HCT116 (cell line): ENCODE measurements around the gene ACOD1. TPM values are rescaled to one million over a fixed set of nuclear protein-coding genes. Genes with fewer than 3 reads are reported as not detected.

ENCODE experiments used
- ATAC-seq: fragments of 200-7000 bp; cut with Tn5 transposase; 2 replicates; pipeline ENCODE4 v1.9.1; 2020; ENCODE audit warnings: mild to moderate bottlenecking, moderate library complexity
- BruUV-seq: library from RNA; stranded (reverse); fragments of 400-500 nt; replicated peaks from 2 replicates; lab custom pipeline; 2021; lab: Mats Ljungman, UMichigan
- CTCF ChIA-PET: fragments of 300-600 bp; sonication (Branson Sonifier 250); formaldehyde crosslinking; loops from one replicate; lab custom pipeline; 2021; ENCODE audit warnings: antibody characterized with exemption; lab: Charles Lee
- POLR2A ChIA-PET: fragments of 300-600, 350-600 bp; sonication (Branson Sonifier 250); formaldehyde crosslinking; loops from one replicate; lab custom pipeline; 2021; ENCODE audit warnings: antibody characterized with exemption; lab: Charles Lee
- RAD21 ChIA-PET, 2 experiments: fragments of 300-600 bp; sonication (Branson Sonifier 250); formaldehyde crosslinking; loops; one replicate each; lab custom pipeline; 2023; ENCODE audit warnings: low total read pairs in 2 of 2; ENCODE audit not compliant: uncharacterized antibody in 2 of 2, unreplicated experiment in 2 of 2, low non-redundant PET in 1 of 2; lab: Charles Lee
- DNase-seq: peaks from one replicate; pipeline ENCODE4 v3.0.0-alpha.2; 2010; ENCODE audit warnings: low read depth, low spot score
- H2AFZ ChIP-seq: fragments of 200-600 bp; shearing (Covaris generic), sonication (generic); 2 replicates; pipeline ENCODE4 v1.6.1; 2017; ENCODE audit warnings: low read depth, mixed run types, mixed read lengths, antibody characterized with exemption, low read length; ENCODE audit not compliant: poor library complexity, severe bottlenecking
- H3K27ac ChIP-seq: 2 replicates; pipeline ENCODE4 v1.5.1; 2012; ENCODE audit warnings: low read depth, low read length
- H3K27me3 ChIP-seq: fragments of 200-600 bp; sonication (generic); 2 replicates; pipeline ENCODE4 v1.6.1; 2016; ENCODE audit warnings: mixed run types, low read length, mixed read lengths; ENCODE audit not compliant: insufficient read depth
- H3K36me3 ChIP-seq, 2 experiments: fragments of 200-500 bp in 1 of 2; fragments of 200-600 bp in 1 of 2; sonication (Bioruptor generic) in 1 of 2; sonication (generic) in 1 of 2; 2 replicates each; pipeline versions ENCODE4 v1.5.1 to v1.6.1; 2014 to 2016; ENCODE audit warnings: low read length in 2 of 2, inconsistent platforms in 1 of 2, mixed read lengths in 1 of 2, mixed run types in 1 of 2; ENCODE audit not compliant: insufficient read depth in 2 of 2, control insufficient read depth in 1 of 2
- H3K4me1 ChIP-seq, 2 experiments: fragments of 200-600 bp in 1 of 2; sonication (generic) in 1 of 2; 2 replicates each; pipeline versions ENCODE4 v1.5.1 to v1.6.1; 2012 to 2017; ENCODE audit warnings: low read length in 2 of 2, inconsistent platforms in 1 of 2, mild to moderate bottlenecking in 1 of 2, mixed read lengths in 1 of 2, mixed run types in 1 of 2, moderate library complexity in 1 of 2; ENCODE audit not compliant: insufficient read depth in 2 of 2, control insufficient read depth in 1 of 2
- H3K4me2 ChIP-seq: fragments of 200-600 bp; sonication (generic); 2 replicates; pipeline ENCODE4 v1.6.1; 2017; ENCODE audit warnings: mixed run types, low read length, mixed read lengths
- H3K4me3 ChIP-seq, 2 experiments: fragments of 200-600 bp in 1 of 2; sonication (generic) in 1 of 2; replicated peaks in 1 of 2; 2 replicates each; pipeline ENCODE4 v1.5.1; 2011 to 2016; ENCODE audit warnings: low read length in 2 of 2, control low read depth in 1 of 2, low read depth in 1 of 2, mild to moderate bottlenecking in 1 of 2, mixed read lengths in 1 of 2, mixed run types in 1 of 2
- H3K79me2 ChIP-seq: fragments of 200-600 bp; sonication (generic); 2 replicates; pipeline ENCODE4 v1.6.1; 2017; ENCODE audit warnings: mild to moderate bottlenecking, mixed run types, low read length, moderate library complexity, mixed read lengths; ENCODE audit not compliant: insufficient read depth
- H3K9ac ChIP-seq: fragments of 200-600 bp; sonication (generic); 2 replicates; pipeline ENCODE4 v1.6.1; 2016; ENCODE audit warnings: low read length, mixed read lengths
- H3K9me2 ChIP-seq: fragments of 200-600 bp; sonication (generic), shearing (Covaris generic); 2 replicates; pipeline ENCODE4 v1.6.1; 2017; ENCODE audit warnings: mixed run types, mild to moderate bottlenecking, moderate library complexity; ENCODE audit not compliant: insufficient read depth
- H3K9me3 ChIP-seq, 2 experiments: fragments of 200-500 bp in 1 of 2; fragments of 200-600 bp in 1 of 2; sonication (Bioruptor generic) in 1 of 2; sonication (generic) in 1 of 2; 2 replicates each; pipeline ENCODE4 v1.6.1; 2014 to 2017; ENCODE audit warnings: low read length in 2 of 2, mixed read lengths in 2 of 2, inconsistent platforms in 1 of 2, low read depth in 1 of 2, mild to moderate bottlenecking in 1 of 2, mixed run types in 1 of 2, moderate library complexity in 1 of 2; ENCODE audit not compliant: control insufficient read depth in 1 of 2, insufficient read depth in 1 of 2
- H4K20me1 ChIP-seq: fragments of 200-600 bp; sonication (generic), shearing (Covaris generic); 2 replicates; pipeline ENCODE4 v1.6.1; 2017; ENCODE audit warnings: mixed run types, mild to moderate bottlenecking, moderate library complexity; ENCODE audit not compliant: insufficient read depth
- ATF3 ChIP-seq: IDR thresholded peaks from 2 replicates; pipeline ENCODE4 v1.6.1; 2012
- CBX3 ChIP-seq: IDR thresholded peaks from 2 replicates; pipeline ENCODE4 v1.6.1; 2012; ENCODE audit warnings: low read depth
- CEBPB ChIP-seq: IDR thresholded peaks from 2 replicates; pipeline ENCODE4 v1.6.1; 2012; ENCODE audit warnings: low read depth
- CTCF ChIP-seq, 3 experiments: fragments of 200-600 bp in 1 of 3; sonication (generic) in 1 of 3; IDR thresholded peaks in 2 of 3; conservative IDR thresholded peaks in 1 of 3; 2 replicates each; pipeline ENCODE4 v1.5.1; 2012 to 2017; ENCODE audit warnings: low read depth in 2 of 3, low read length in 2 of 3, antibody characterized with exemption in 1 of 3, borderline replicate concordance in 1 of 3, control low read depth in 1 of 3, mild to moderate bottlenecking in 1 of 3, mixed read lengths in 1 of 3, mixed run types in 1 of 3, moderate library complexity in 1 of 3; ENCODE audit not compliant: insufficient read depth in 1 of 3
- EGR1 ChIP-seq: IDR thresholded peaks from 2 replicates; pipeline ENCODE4 v1.6.1; 2012; ENCODE audit warnings: low read depth
- ELF1 ChIP-seq: IDR thresholded peaks from 2 replicates; pipeline ENCODE4 v1.6.1; 2012; ENCODE audit warnings: low read depth, borderline replicate concordance
- EZH2 ChIP-seq: fragments of 200-600 bp; sonication (generic); IDR thresholded peaks from 2 replicates; pipeline ENCODE4 v1.6.1; 2017; ENCODE audit warnings: antibody characterized with exemption, mixed run types
- EZH2phosphoT487 ChIP-seq: fragments of 200-600 bp; IDR thresholded peaks from 2 replicates; pipeline ENCODE4 v1.6.1; 2018; ENCODE audit warnings: antibody characterized with exemption, borderline replicate concordance
- MAX ChIP-seq: IDR thresholded peaks from 2 replicates; pipeline ENCODE4 v1.6.1; 2012
- POLR2A ChIP-seq: IDR thresholded peaks from 2 replicates; pipeline ENCODE4 v1.7.0; 2011; ENCODE audit warnings: borderline replicate concordance; ENCODE audit not compliant: insufficient read depth, insufficient read length; ENCODE audit errors: extremely low read depth
- POLR2AphosphoS5 ChIP-seq: IDR thresholded peaks from 2 replicates; pipeline ENCODE4 v1.6.1; 2011; ENCODE audit warnings: mild to moderate bottlenecking, low read depth, low read length, moderate library complexity
- RAD21 ChIP-seq: IDR thresholded peaks from 2 replicates; pipeline ENCODE4 v1.6.1; 2012; ENCODE audit warnings: low read depth, mild to moderate bottlenecking
- SIN3A ChIP-seq: IDR thresholded peaks from 2 replicates; pipeline ENCODE4 v1.6.1; 2012; ENCODE audit warnings: low read depth
- SP1 ChIP-seq: IDR thresholded peaks from 2 replicates; pipeline ENCODE4 v1.6.1; 2012; ENCODE audit warnings: low read depth
- SRF ChIP-seq: IDR thresholded peaks from 2 replicates; pipeline ENCODE4 v1.6.1; 2012; ENCODE audit warnings: low read depth
- ZBTB33 ChIP-seq: IDR thresholded peaks from 2 replicates; pipeline ENCODE4 v1.6.1; 2011; ENCODE audit warnings: mild to moderate bottlenecking, low read length, moderate library complexity; ENCODE audit not compliant: insufficient replicate concordance; ENCODE audit errors: extremely low read depth
- intact Hi-C: fragments of 100-400 bp; cut with micrococcal nuclease; formaldehyde crosslinking; loops from 2 replicates; pipeline ENCODE4 v1.10.0; 2022
- total RNA-seq: library from RNA; stranded (reverse); gene quantifications from one replicate; pipeline ENCODE4 v1.2.1, GENCODE V29; 2021; ENCODE audit not compliant: unreplicated experiment

The ACOD1 gene
- total RNA-seq, 1 experiment from 2014 or later = not detected

- BruUV-seq = no TSS peak
- H3K27me3 ChIP-seq = no peaks in the 10 kb centered on the region
- CTCF ChIA-PET = interaction anchor here (0.6 to 1.6 kb wide), 3 partner anchors 31 to 591 kb away, joined by 3 read pairs; no protein-coding TSS in a partner anchor
- no peak for TF ChIP-seq POLR2AphosphoS5
- no peak for TF ChIP-seq EZH2
- no peak for TF ChIP-seq CBX3
- TF ChIP-seq SP1 = no peak
- TF ChIP-seq ATF3 = no peak
- TF ChIP-seq POLR2A = no peak
- no peak for TF ChIP-seq CEBPB
- TF ChIP-seq ZBTB33 = no peak
- TF ChIP-seq RAD21 = peak; percentile 44
- no peak for TF ChIP-seq EZH2phosphoT487
- TF ChIP-seq MAX = no peak
- TF ChIP-seq CTCF (IDR thresholded peaks at IDR 0.05 in 2 of 3, conservative IDR thresholded peaks at IDR 0.05 in 1 of 3; ENCODE audit: borderline replicate concordance in 1 of 3, insufficient read depth in 1 of 3, low read depth in 2 of 3, low read length in 2 of 3) = peak; percentile 10 to 73 (median 68); a peak in 4 of 6 replicates
- no peak for TF ChIP-seq SRF
- no peak for TF ChIP-seq ELF1
- no peak for TF ChIP-seq SIN3A
- TF ChIP-seq EGR1 = no peak
- TF ChIP-seq, all 23 proteins: peak for 2
- DNase-seq (peak; percentile 12), ATAC-seq (peak; percentile 59)
- H3K9me2 ChIP-seq = no peaks in the 10 kb centered on the region
- peaks cover 16 to 19% of the 10 kb centered on the region in 2 experiments; a peak in 3 of 4 replicates for H3K36me3 ChIP-seq
- RAD21 ChIA-PET = no interaction called here
- H2AFZ ChIP-seq = no peak overlapping the region
- POLR2A ChIA-PET = no interaction called here
- no peak overlapping the region for H3K27ac ChIP-seq
- intact Hi-C loops = loop anchor here (10.0 kb wide), 1 partner anchor 1328 kb away; no protein-coding TSS in a partner anchor
- peaks cover 23% of the 10 kb centered on the region for H3K79me2 ChIP-seq
- H3K4me2 ChIP-seq = no peak overlapping the region
- no peak overlapping the region for H3K9ac ChIP-seq
- H3K4me3 ChIP-seq = no peak overlapping the region
- no peaks in the 10 kb centered on the region for H3K4me1 ChIP-seq
- H3K9me3 ChIP-seq = no peaks in the 10 kb centered on the region
- H4K20me1 ChIP-seq = no peaks in the 10 kb centered on the region
These were observed 54.4 kb downstream of the ACOD1 start for GRCh38 chr13:77002590-77003190.
